ENCODE data around the gene KCNH5.

KCNH5 gene

DNA sequence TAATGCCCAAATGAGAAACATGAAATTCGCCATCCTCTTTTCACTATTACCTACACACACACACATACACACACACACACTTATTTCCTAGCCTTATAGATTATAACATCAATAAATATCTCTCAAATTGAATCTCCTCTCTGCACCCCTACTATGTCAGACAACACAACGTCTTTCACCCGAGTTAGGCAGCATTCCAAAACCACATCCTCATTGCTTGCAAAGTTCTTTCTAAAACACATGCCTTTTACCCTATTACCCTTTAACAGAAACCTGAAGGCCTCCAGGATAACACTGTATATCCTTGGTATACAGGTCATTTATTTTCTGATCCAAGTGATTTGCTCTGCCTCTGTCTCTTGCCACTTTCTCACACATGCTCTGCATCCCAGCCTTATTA, 56.3 kb downstream of the KCNH5 start:
- DNase-seq (ENCODE audit: low read depth) = no peak

DNA sequence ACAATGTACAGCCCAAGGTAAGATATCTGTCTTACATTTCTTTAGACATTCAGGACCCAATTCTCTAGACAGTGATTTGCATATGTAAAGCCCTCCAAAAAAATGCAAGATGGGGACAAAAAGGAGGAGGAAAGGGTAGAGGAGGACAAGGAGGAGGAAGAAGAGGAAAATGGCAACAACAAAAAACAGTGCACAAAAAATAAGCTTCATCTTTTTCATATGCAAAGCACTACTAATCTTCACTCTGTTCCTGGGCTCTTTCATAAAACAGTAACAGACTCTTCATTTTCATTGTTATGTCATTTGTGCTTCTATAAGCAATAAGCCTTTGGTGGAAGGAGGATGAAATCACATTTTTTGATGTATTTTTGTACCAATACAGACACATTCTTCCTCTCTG, 61.4 kb downstream of the KCNH5 start:
- no peak for DNase-seq (ENCODE audit: low read depth)

DNA sequence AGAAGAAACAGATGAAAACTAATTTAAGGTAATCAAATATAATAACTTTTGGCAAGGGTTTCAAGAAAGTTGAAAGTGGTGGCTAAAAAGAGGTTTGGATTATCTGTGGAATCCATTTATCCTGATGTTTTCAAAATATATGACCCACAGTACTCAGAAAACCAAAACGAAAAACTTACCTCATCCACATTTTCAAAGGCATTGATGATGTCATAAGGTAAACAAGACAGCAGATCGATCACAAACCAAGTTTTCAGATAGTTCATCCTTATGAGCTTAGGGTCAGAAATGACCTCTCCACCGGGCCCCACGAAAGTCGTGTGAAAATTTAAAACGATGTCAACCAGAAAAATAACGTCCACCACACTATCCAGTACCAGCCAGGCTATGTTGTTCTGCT, 64.6 kb downstream of the KCNH5 start:
- no peak for DNase-seq (ENCODE audit: low read depth)

DNA sequence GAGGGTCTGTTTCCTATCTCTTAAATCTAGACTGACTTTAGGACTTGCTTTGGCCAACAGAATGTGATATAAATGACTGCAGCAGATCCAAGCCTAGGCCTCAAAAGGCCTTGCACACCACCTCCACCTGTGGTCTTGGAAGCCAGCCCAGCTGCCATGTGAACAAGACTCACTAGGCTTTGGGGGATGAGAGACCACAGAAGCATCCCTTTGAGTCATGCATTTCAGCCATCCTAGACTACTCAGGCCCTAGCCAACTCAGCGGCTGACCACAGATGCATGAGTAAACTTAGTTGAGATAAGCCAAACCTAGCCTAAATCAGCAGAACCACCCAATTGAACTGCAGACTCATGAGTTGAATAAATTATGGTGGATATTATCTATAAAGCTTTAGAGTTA, 87.7 kb downstream of the KCNH5 start:
- DNase-seq (ENCODE audit: low read depth) = no peak

DNA sequence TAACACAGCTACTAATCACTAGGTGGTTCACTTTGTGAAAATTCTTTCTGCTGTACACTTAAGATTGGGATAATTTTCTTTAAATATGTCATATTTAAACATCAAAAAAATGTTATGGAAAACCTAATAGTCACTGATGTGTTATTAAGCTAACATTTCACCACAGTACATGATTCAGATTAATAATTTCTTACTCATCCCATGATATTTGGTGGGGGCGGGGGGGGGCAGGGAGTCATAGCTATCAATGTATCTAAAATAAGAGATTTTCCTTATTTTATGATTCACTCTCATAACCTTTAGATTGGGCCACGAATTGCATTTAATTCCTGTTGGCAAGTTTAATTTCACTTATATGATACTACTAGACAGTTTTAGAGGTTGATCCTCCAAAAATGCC, 88.8 kb downstream of the KCNH5 start:
- DNase-seq (ENCODE audit: low read depth) = no peak

DNA sequence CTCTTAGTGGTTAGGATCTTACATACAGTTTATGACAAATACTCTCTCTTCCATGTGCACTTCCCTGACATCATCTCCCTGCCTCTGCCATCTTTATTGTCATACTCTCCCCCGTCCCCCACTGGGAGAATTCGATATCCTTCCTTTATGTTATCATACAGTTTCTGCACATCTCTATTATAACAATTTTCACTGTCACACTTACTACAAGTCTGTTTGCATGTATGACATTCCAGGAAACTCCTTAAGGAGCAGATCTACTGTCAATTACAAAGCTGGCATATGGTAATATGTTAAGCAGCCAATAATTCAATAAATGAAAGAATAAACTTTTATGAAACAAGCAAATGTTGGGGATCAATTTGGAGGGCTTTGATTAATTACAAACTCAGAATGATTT, 91.1 kb downstream of the KCNH5 start:
- no peak for DNase-seq (ENCODE audit: low read depth)

DNA sequence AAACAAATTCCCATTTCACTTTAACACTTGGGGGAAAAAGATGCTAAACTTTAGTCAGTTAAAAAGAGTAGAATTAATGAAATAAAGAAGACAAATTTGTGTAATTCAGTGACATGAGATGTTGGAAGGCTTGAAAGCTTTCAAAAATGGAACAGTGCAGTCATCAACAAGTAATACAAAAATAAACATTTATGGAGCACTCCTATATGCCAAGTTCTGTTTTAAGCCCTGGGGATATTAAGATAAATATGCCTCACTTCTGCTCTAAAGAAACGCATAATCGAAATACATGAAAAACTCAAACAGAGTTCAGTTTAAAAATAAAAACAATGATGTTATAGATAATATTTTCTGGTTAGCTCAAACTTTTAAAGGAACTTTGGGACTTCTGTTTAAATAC, 93.0 kb downstream of the KCNH5 start:
- no peak for DNase-seq (ENCODE audit: low read depth)

DNA sequence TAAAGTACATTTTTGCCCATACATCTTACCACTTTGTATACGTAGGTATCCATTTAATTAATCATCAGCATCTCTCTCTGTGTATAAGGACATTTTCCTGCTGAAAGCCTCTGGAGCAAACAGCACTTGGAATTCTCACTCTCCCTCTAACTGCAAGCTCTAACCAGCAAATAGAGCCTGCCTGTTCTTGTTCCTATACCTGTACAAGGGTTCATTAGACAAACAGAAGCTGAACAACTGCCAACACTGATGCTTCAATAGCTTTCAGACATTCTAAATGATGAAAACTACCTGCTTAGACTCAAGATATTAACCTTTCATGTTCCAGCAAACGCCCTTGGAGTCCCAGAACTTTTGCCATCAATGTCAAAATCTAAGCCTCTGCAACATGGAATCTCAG, 98.0 kb downstream of the KCNH5 start:
- no peak for DNase-seq (ENCODE audit: low read depth)

DNA sequence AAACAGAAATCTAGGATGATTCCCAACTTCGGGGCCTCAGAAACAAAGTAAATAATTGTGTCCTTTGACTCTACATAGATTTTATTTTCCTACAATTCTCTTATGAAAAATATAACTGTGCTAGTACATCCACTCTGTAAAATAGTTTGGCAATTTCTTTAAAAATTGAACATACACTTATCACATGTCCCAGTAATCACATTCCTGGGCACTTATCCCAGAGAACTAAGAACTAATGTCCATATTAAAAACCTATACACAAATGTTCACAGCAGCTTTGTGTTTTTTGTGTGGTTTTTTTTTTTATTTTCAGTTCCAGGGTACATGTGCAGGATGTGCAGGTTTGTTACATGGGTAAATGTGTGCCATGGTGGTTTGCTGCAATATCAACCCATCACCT, 99.0 kb downstream of the KCNH5 start:
- no peak for DNase-seq (ENCODE audit: low read depth)

DNA sequence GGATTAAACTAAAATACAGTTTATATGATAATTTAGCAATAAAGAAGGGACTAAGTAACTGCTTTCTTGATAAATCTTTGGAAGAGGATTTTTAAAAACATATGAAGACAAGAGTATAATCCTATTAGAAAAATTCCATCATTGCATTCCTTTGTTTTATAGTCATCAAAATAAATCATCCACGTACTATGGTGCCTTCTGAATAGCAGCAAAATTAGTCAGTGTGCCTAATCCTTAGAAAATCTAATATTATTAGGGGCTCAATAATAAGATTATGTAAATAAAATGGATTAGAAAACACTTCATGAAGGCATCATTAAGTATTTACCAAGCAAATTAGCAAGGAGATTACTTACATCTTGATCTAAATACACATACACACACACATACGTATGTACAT, 102.1 kb downstream of the KCNH5 start:
- DNase-seq (ENCODE audit: low read depth) = no peak

DNA sequence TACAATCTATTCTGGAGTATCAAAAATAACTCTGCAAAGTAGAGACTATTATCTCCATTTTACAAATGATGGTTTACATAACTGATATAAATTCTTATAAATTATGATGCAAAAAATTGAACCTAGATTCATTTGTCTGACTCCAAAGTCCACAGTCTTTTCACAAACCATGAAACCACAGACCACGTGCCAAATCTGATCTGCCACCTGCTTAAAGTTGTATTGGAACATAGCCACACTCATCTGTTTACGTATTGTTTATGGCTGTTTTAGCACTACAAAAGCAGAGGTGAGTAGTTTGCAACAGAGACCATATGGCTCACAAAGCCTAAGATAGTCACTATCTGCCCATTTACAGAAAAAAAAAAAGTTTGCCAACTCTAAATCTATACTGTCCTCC, 105.3 kb downstream of the KCNH5 start:
- no peak for DNase-seq (ENCODE audit: low read depth)

DNA sequence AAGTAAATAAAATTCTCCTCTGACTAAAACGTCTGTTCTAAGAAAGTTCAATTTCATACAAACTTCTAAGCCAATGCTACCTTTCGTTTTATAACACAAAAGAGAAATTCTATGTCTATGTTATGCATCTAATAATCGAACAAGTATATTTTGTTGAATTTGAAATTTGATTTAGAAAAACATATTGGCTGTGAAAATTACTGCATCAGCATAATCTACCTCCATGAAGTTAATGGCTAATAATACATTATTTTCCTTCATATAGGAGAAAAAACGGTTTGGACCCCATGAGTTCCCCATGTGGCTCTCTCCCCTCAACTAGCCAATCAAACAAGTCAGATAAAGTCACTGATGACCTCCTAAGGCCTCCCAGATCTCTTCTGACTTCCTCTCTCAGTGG, 106.5 kb downstream of the KCNH5 start:
- DNase-seq (ENCODE audit: low read depth) = no peak

DNA sequence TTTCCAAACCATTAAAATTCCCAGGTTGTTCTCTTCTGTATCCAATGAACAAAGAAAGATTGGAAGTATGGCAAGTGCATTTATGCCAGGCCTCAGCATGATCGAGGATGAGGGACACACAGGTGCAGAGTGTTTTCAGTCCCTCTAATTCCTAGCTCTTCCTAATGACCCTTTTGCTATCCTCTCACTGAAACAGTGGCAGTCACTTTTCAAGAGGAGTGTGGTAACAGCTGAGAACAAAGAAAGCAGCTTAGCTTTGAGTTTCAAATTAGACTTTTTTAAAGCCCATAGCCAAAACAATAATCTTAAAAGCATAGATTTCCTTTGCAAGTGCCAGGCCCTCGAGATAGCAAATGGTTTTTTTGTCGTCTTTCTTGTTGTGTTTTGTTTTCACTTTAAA, 110.8 kb downstream of the KCNH5 start:
- no peak for DNase-seq (ENCODE audit: low read depth)

DNA sequence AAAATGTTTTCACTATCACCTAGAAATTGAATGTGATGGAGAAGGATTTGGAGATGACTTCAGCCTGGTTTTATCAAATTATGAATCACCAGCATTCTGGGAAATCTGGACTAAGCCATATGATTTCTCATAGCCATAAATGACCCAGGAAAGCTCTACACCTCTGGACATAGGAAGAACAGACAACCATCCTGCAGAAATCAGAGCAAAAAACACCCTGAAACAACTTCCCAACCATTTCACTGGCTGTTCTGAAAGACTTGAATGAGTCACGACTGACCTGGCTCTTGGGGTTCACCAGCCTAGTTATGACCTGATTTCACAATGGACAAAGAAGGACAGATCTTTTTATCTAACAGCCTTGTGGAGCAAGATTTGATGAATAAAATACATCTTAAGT, 123.8 kb downstream of the KCNH5 start:
- no peak for DNase-seq (ENCODE audit: low read depth)

DNA sequence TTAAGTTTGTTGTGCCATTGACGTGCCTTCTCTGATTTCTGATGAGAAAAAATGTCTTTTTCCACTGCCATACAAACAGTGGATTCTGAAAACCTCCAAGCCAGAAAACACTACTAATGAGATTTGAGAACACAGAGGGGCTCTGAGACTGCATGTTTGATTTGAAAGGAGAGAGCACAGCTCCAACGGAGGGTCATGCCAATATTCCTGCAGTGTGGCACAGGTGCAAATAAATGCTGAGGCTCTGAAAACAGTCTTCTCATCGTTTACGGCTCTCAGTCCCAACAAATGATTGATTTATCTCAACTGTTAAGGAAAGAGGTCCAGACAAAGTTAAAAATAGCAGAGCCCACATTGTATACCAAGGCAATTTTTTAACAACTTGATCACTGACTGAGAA, 128.7 kb downstream of the KCNH5 start:
- DNase-seq (ENCODE audit: low read depth) = no peak

DNA sequence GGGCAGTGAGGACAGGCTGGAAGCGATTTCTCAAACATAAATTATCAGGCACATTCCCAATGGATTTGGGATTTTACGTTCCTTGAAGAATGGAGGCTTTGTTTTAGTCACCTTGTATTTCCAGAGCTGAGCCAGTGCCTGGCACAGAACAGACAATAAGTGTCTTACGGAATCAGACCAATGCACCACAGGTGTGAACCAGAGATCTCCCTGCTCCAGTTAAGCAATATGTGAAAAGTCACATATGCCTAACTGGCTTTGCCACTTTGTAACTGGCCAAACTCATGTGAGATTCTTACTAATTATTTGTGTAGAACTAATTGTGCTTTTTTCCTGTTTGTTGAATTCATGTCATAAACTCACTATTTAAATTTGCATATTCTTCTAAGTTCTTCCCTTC, 130.4 kb downstream of the KCNH5 start:
- DNase-seq (ENCODE audit: low read depth) = no peak

DNA sequence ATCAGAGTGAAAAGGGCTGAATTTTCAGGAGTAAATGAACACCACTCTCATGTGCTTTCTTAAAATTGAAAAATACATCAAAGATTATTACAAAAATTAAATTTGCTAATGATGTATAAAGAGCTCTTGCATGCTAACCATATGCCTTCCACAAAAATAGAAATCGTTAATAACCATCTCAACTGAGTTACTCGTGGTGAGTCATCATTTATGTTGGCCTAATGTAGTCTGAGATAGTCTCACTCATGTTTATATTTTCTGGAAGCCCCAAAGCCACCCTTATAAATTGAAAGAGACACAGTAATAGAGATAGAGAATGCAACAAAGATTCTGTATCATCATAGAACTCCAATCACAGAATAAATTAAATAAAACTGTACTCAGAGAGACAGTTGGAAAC, 131.2 kb downstream of the KCNH5 start:
- DNase-seq (ENCODE audit: low read depth) = no peak

DNA sequence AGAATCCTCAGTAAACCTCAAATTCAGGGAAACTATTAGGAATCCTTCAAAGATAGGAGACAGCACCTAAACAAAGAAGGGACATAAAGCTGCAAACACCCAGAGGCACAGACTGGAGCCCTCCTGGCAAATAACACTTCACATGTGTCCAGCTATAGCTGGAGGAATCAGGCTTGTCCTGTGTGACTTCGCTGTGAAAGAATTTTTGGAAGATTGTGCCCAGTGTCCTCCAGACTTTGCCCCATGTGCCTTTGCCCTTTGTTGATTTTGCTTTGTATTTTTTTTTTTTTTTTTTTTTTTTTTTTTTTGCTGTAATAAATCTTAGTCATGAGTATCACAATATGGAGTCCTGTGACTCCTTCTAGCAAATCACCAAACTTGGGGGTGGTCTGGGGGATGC, 136.8 kb downstream of the KCNH5 start:
- DNase-seq (ENCODE audit: low read depth) = no peak

DNA sequence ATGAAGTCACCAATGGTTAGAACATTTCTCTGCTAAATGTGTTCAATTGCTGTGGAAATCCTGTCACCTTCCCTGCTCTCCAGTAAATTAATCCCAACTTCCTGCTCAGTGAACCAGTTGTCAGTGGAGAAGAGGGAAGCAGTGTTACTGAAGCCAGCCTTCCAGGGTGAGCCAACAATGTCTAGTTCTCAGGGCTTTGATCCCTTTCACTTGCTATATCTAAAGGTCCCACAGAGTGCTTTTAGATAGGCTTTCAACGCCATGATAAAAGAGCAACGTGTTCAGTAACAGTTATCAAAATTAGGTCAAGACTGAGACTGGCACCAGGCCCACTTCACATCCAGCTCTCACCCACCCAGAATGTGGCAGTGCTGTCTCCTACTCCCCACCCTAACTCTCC, 139.7 kb downstream of the KCNH5 start:
- DNase-seq (ENCODE audit: low read depth) = no peak

DNA sequence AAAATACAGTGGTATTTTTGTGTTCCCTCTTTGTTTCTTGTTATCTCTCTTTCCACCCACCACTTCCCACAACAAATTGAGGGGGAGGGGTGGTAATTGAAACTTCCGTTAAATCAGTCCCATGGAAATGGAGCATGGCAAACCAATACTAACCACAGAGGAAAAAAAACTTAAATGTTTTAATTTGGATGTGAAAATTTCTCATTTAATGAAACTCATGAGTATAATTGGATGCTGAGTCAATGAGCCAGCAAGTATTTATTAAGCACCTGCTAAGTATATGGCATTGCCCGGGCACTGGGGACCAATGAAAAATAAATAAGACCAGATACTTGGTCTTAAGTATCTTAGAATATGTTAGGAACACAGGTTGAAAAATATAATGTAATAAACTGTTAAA, 147.5 kb downstream of the KCNH5 start:
- no peak for DNase-seq (ENCODE audit: low read depth)

DNA sequence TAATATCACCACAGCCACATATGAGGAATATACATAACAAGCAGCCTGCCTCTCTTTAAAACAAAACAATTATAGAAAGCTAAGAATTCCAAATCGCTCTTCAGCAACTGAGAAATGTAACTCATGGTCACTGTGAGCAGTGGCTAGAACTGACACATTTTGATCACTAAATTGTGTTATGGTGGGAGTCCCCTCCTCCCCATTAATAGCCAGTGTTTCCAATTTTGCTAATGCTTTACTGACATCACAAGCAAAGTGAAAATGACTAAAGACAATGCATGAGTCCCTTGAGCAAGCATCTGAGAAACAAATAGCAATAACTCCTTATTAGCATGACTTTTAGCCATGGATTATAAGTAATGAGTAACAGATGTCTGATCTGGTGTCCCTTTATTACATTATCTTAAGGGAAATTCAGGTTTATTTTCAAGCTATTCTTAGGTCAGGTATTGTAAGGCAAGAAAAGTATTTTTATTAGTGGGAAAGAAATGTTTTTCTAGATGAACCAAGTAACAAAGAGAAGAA, 148.3 kb downstream of the KCNH5 start:
- DNase-seq (ENCODE audit: low read depth) = no peak

DNA sequence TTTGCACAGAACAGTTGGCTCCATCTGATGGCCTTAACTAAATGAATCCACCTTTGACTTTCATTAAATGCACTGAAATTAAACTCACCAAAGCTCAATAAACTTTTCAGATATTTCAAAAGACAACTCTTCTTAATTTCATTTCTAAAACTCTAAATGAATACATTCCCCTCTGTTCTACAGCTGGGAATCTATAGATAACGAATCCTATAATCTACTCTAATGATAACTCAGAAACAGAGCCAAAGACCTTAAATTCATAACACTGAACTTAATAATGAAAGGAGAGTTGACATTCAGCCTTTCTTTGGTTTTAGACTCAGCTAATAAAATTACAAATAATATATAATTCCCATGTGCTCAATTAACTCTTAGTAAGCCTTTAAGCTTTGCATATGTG, 150.5 kb downstream of the KCNH5 start:
- DNase-seq (ENCODE audit: low read depth) = no peak

DNA sequence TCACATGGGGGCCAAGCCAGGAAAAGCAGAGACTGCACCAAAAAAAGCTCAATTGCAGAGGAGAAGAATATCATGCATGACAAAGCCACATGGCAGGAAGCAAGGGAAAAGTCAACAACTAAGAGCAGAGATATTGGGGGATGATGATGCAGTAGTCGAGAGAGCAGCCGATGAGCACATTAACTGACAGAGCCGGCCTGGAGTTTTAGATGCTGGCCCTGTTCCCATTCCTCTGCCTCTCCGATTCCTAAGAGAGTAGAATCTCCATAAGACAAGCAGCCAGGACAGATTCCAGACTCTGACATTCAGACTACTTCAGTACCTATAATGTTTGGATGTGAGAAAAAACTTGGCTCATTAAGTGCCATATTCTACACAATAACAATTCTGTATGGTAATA, 155.9 kb downstream of the KCNH5 start:
- no peak for DNase-seq (ENCODE audit: low read depth)

DNA sequence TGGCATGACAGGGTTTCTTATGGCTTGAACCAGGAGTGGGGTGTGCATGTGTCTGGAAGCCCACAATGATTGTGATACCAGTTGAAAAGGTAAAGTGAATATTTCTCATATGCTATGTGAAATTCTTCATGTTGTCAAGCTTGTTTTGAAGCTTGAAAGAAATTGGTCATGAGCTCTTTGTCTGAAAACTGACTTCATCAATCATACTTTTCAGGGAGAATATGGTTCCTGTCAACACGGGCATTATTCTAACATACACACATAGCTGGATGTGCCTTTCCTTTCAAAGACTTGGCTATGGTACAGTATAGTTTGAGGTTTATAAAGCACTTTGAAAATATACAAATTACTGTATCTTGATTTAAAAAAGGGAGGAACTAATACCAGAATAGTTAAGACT, 158.8 kb downstream of the KCNH5 start:
- DNase-seq (ENCODE audit: low read depth) = no peak

DNA sequence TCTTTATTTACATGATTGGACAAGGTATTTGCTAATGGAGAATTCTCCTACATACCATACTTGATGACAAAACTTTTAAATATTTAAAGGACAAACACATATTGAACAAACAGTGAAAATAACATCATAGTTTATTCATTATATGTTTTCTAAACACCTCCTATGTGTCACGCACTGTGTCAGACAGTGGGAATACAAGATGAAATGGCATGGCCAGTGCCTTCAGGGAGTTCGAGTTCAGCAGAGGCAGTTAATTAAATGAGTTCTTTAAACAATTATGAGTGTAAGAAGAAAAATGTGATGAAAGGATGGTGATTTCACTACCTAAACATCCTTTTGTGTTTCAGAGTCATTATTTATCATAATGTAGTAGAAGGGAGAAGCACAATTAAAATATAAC, 159.8 kb downstream of the KCNH5 start:
- no peak for DNase-seq (ENCODE audit: low read depth)

Data from activated T-cell treated with anti-CD3 and anti-CD28 coated beads for 24 hours (primary cell).